WERI-Rb-1 (cell line): ENCODE measurements around the gene IKZF2.
A peak's percentile ranks its signal among the peaks of the same experiment; 100 is the strongest.

Experiments used
- DNase-seq: peaks from one replicate; pipeline ENCODE4 v3.0.0-alpha.2; 2020
- H3K27ac ChIP-seq: fragments of 250-450 bp; sonication (Bioruptor Pico); 2 replicates; pipeline ENCODE4 v1.5.1; 2020; ENCODE audit warnings: mild to moderate bottlenecking, moderate library complexity
- H3K27me3 ChIP-seq: fragments of 250-450 bp; sonication (Bioruptor Pico); 2 replicates; pipeline ENCODE4 v1.5.1; 2021; ENCODE audit warnings: mild to moderate bottlenecking, low read depth, moderate library complexity; ENCODE audit not compliant: insufficient read depth, severe bottlenecking
- H3K36me3 ChIP-seq: fragments of 250-450 bp; sonication (Bioruptor Pico); 2 replicates; pipeline ENCODE4 v1.5.1; 2020; ENCODE audit warnings: mild to moderate bottlenecking, moderate library complexity
- H3K4me3 ChIP-seq: 2 replicates; pipeline ENCODE4 v1.5.1; 2011; ENCODE audit warnings: low read depth, mild to moderate bottlenecking, control low read depth, low read length
- H3K9me3 ChIP-seq: fragments of 250-450 bp; sonication (Bioruptor Pico); 2 replicates; pipeline ENCODE4 v1.5.1; 2021; ENCODE audit warnings: mild to moderate bottlenecking, moderate library complexity; ENCODE audit not compliant: severe bottlenecking
- TF ChIP-seq, protein P1 (sequence below): IDR thresholded peaks from 2 replicates; pipeline ENCODE4 v1.5.1; 2011; ENCODE audit warnings: low read depth, mild to moderate bottlenecking, control low read depth, inconsistent platforms, low read length

IKZF2 gene

GRCh38 chr2:213151437-213152064 is at the start of gene IKZF2:
IKZF2 (minus strand) TSS chr2:213151612; CDS start chr2:213148629, 2,983 bp downstream.
- no peaks in the 10 kb centered on the region for H3K27me3 ChIP-seq
- peak within 1 kb of the TSS; percentile 60 for H3K4me3 ChIP-seq
- H3K27ac ChIP-seq = peak within 1 kb of the TSS; percentile 85
- TF ChIP-seq, protein P1, sequence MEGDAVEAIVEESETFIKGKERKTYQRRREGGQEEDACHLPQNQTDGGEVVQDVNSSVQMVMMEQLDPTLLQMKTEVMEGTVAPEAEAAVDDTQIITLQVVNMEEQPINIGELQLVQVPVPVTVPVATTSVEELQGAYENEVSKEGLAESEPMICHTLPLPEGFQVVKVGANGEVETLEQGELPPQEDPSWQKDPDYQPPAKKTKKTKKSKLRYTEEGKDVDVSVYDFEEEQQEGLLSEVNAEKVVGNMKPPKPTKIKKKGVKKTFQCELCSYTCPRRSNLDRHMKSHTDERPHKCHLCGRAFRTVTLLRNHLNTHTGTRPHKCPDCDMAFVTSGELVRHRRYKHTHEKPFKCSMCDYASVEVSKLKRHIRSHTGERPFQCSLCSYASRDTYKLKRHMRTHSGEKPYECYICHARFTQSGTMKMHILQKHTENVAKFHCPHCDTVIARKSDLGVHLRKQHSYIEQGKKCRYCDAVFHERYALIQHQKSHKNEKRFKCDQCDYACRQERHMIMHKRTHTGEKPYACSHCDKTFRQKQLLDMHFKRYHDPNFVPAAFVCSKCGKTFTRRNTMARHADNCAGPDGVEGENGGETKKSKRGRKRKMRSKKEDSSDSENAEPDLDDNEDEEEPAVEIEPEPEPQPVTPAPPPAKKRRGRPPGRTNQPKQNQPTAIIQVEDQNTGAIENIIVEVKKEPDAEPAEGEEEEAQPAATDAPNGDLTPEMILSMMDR = no peak
- DNase-seq = peak; percentile 84
- no peaks in the 10 kb centered on the region for H3K9me3 ChIP-seq
- H3K36me3 ChIP-seq = peaks cover 4% of the 10 kb centered on the region

- H3K27ac ChIP-seq = no peak overlapping the region
- no peaks in the 10 kb centered on the region for H3K27me3 ChIP-seq
- TF ChIP-seq, protein P1 = no peak
- H3K36me3 ChIP-seq = no peaks in the 10 kb centered on the region
- H3K4me3 ChIP-seq = no peak overlapping the region
- no peak for DNase-seq
- peaks cover 3% of the 10 kb centered on the region for H3K9me3 ChIP-seq
Observed at GRCh38 chr2:213199871-213200270, 48.5 kb upstream of the IKZF2 start.

DNA sequence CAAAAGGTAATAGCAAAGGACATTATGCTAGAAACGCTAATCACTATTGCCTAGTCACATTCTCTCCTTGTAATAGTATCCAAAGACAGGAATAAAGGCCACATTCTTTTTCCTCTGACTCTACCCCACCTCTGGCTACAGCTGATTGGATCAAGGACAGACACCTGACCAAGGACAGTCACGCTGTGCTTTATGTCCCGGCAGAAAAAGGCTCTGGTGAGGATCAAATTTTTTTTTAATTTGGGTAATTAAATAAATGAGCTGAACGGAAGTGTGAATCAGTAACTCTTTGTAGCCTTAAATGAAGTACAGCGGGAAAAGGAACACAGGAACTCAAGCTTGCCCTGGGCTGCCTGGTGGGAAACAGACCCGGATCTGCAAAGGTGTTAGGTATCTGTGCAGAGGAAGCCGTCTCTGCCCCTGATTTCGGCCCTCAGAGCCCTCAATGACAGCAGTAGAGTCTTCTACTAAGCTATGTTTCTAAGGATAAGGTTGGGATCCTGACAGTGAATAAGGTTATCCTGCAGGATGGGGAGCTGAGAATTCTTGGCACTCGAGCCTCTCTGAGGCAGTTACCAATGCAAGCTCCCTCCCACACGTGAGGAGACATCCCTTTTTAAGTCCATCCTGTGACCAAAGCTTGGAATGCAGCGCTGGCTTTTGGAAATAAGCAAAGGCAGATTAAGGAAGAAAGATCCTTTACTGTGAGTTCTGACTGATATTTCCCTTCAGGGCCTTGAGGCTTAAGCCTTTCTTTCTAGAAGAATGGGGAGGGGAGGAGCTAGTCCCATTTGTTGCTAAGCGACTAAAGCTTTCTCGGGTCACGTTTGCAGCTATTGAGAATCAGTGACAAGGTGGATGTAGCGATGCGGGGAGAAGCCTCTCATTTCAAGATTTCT is 37.8 kb upstream of the IKZF2 start:
- no peaks in the 10 kb centered on the region for H3K27me3 ChIP-seq
- TF ChIP-seq, protein P1 = no peak
- H3K9me3 ChIP-seq = peaks cover 2% of the 10 kb centered on the region
- no peaks in the 10 kb centered on the region for H3K36me3 ChIP-seq
- no peak for DNase-seq
- H3K4me3 ChIP-seq = no peak overlapping the region
- no peak overlapping the region for H3K27ac ChIP-seq

DNA sequence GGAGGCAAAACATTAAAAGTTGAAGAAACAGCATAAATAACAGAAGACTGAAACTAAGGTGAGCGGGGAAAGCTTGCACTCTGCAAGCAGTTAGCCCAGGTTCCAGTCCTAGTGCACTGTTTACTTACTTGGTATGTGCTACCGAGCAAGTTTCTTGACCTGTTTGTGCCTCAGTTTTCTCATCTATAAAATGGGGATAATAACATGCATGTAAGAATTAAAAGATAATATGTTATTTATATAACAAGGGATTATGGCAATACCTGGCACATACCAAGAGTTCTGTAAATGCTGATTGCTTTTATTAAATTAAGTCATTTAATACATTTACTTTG is 37.1 kb upstream of the IKZF2 start:
- TF ChIP-seq, protein P1 = no peak
- H3K36me3 ChIP-seq = no peaks in the 10 kb centered on the region
- no peak for DNase-seq
- no peak overlapping the region for H3K27ac ChIP-seq
- H3K9me3 ChIP-seq = peaks cover 2% of the 10 kb centered on the region
- H3K4me3 ChIP-seq = no peak overlapping the region
- H3K27me3 ChIP-seq = no peaks in the 10 kb centered on the region

DNA sequence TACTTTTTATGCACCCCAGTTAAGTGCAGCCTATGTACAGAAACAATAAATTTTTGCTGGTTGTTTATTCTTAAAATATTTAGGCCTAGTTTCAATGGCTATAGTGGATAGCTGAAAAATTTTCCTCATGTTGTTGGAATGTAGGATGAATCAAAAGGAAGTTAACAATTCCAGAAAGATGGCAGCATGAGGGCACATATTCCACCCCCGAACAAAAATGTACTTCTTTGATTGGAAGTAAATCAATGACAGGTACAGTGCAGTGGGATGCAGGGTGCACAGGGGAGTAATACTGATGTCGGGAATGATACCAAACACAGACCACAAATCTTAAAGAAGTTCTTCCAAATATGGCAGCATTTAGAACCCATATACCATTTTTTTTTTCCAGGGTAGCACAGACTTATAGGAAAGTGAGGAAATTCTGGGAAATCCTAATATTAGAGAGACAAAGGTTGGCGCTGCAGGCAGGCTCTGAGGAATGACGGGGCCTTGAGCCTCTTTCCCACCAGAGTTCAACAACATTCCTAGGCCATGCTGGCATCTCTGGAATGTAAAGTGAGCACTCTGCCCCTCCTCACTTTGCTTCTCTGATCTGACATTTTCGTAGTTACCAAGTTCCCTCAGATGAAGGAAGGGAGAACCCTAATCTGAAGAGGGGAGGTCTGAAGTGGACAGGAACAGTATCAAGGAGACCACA is 36.6 kb upstream of the IKZF2 start:
- Histone ChIP-seq H3K9me3 (peaks cover 2% of the 10 kb centered on the region), H3K4me3 (no peak overlapping the region), H3K27ac (no peak overlapping the region), H3K27me3 (no peaks in the 10 kb centered on the region), H3K36me3 (no peaks in the 10 kb centered on the region)
- TF ChIP-seq, protein P1 = no peak
- no peak for DNase-seq
